ENCODE data around the gene GPR42.

GRCh38 chr19:35336166-35336955, 34.5 kb upstream of the GPR42 start:
- TF ChIP-seq CTCF (conservative IDR thresholded peaks at IDR 0.05; ENCODE audit: low read length) (no peak), EZH2phosphoT487 (IDR thresholded peaks at IDR 0.05; ENCODE audit: borderline replicate concordance) (no peak)

Data from Loucy (cell line).